Stomach smooth muscle (tissue), 2 donors: ENCODE data around the gene ATP10B.

Experiments used
- H3K27ac ChIP-seq: one replicate; pipeline ENCODE4 v1.7.0; 2013; ENCODE audit warnings: mild to moderate bottlenecking, low read length, inconsistent platforms
- H3K27me3 ChIP-seq, 2 donors: one replicate each; pipeline ENCODE4 v1.7.0; 2013; ENCODE audit warnings: low read length in 2 of 2; ENCODE audit not compliant: insufficient read depth in 2 of 2, control insufficient read depth in 1 of 2
- H3K36me3 ChIP-seq, 2 donors: one replicate each; pipeline ENCODE4 v1.7.0; 2013; ENCODE audit warnings: low read length in 2 of 2; ENCODE audit not compliant: control insufficient read depth in 2 of 2, insufficient read depth in 2 of 2
- H3K4me1 ChIP-seq: one replicate; pipeline ENCODE4 v1.7.0; 2013; ENCODE audit warnings: low read length; ENCODE audit not compliant: control insufficient read depth, insufficient read depth
- H3K4me3 ChIP-seq, 2 donors: one replicate each; pipeline ENCODE4 v1.7.0; 2013; ENCODE audit warnings: low read length in 2 of 2
- H3K9ac ChIP-seq, 2 donors: one replicate each; pipeline ENCODE4 v1.7.0; 2013; ENCODE audit warnings: low read length in 2 of 2, mild to moderate bottlenecking in 1 of 2
- H3K9me3 ChIP-seq, 2 donors: one replicate each; pipeline ENCODE4 v1.7.0; 2013; ENCODE audit warnings: low read length in 2 of 2; ENCODE audit not compliant: control insufficient read depth in 2 of 2
- donor health status: healthy.
- donor health status: Pancreatic carcinoma.

ATP10B gene

GRCh38 chr5:160555971-160556631 is 295.9 kb downstream of the ATP10B start:
- H3K9ac ChIP-seq = no peak overlapping the region
- H3K4me3 ChIP-seq = no peak overlapping the region
- H3K4me1 ChIP-seq = no peaks in the 10 kb centered on the region
- H3K27ac ChIP-seq = no peak overlapping the region
- no peaks in the 10 kb centered on the region for H3K27me3 ChIP-seq
- H3K9me3 ChIP-seq = no peaks in the 10 kb centered on the region
- no peaks in the 10 kb centered on the region for H3K36me3 ChIP-seq

GRCh38 chr5:160555581-160555970 is 296.4 kb downstream of the ATP10B start:
- H3K9ac ChIP-seq = no peak overlapping the region
- H3K27me3 ChIP-seq = no peaks in the 10 kb centered on the region
- H3K27ac ChIP-seq = no peak overlapping the region
- H3K36me3 ChIP-seq = no peaks in the 10 kb centered on the region
- H3K4me3 ChIP-seq = no peak overlapping the region
- H3K9me3 ChIP-seq = no peaks in the 10 kb centered on the region
- H3K4me1 ChIP-seq = no peaks in the 10 kb centered on the region

GRCh38 chr5:160550075-160550474 is 301.9 kb downstream of the ATP10B start:
- H3K4me3 ChIP-seq = no peak overlapping the region
- H3K27me3 ChIP-seq = no peaks in the 10 kb centered on the region
- H3K9me3 ChIP-seq = no peaks in the 10 kb centered on the region
- no peak overlapping the region for H3K9ac ChIP-seq
- no peaks in the 10 kb centered on the region for H3K4me1 ChIP-seq
- no peak overlapping the region for H3K27ac ChIP-seq
- no peaks in the 10 kb centered on the region for H3K36me3 ChIP-seq

GRCh38 chr5:160548949-160549645 is 302.9 kb downstream of the ATP10B start:
- no peaks in the 10 kb centered on the region for H3K36me3 ChIP-seq
- H3K4me1 ChIP-seq = no peaks in the 10 kb centered on the region
- H3K27me3 ChIP-seq = no peaks in the 10 kb centered on the region
- no peak overlapping the region for H3K4me3 ChIP-seq
- no peak overlapping the region for H3K9ac ChIP-seq
- no peak overlapping the region for H3K27ac ChIP-seq
- no peaks in the 10 kb centered on the region for H3K9me3 ChIP-seq

- Histone ChIP-seq H3K9ac (no peak overlapping the region), H3K4me1 (no peaks in the 10 kb centered on the region), H3K36me3 (no peaks in the 10 kb centered on the region), H3K27me3 (no peaks in the 10 kb centered on the region), H3K9me3 (no peaks in the 10 kb centered on the region), H3K4me3 (no peak overlapping the region), H3K27ac (no peak overlapping the region)
These were observed 304.1 kb downstream of the ATP10B start for GRCh38 chr5:160547872-160548271.

- Histone ChIP-seq H3K4me3 (no peak overlapping the region), H3K36me3 (no peaks in the 10 kb centered on the region), H3K4me1 (no peaks in the 10 kb centered on the region), H3K27ac (no peak overlapping the region), H3K9ac (no peak overlapping the region), H3K9me3 (no peaks in the 10 kb centered on the region), H3K27me3 (no peaks in the 10 kb centered on the region)
These were observed 304.9 kb downstream of the ATP10B start for GRCh38 chr5:160547061-160547460.

GRCh38 chr5:160545832-160546231 is 306.2 kb downstream of the ATP10B start:
- Histone ChIP-seq H3K9me3 (no peaks in the 10 kb centered on the region), H3K4me1 (no peaks in the 10 kb centered on the region), H3K27me3 (no peaks in the 10 kb centered on the region), H3K36me3 (no peaks in the 10 kb centered on the region), H3K27ac (no peak overlapping the region), H3K4me3 (no peak overlapping the region), H3K9ac (no peak overlapping the region)

GRCh38 chr5:160543395-160543794 is 308.6 kb downstream of the ATP10B start:
- H3K9me3 ChIP-seq = no peaks in the 10 kb centered on the region
- H3K9ac ChIP-seq = no peak overlapping the region
- no peaks in the 10 kb centered on the region for H3K4me1 ChIP-seq
- H3K36me3 ChIP-seq = no peaks in the 10 kb centered on the region
- no peaks in the 10 kb centered on the region for H3K27me3 ChIP-seq
- H3K4me3 ChIP-seq = no peak overlapping the region
- H3K27ac ChIP-seq = no peak overlapping the region

GRCh38 chr5:160542840-160543239 is 309.2 kb downstream of the ATP10B start:
- Histone ChIP-seq H3K9ac (no peak overlapping the region), H3K27me3 (no peaks in the 10 kb centered on the region), H3K4me1 (no peaks in the 10 kb centered on the region), H3K27ac (no peak overlapping the region), H3K9me3 (no peaks in the 10 kb centered on the region), H3K4me3 (no peak overlapping the region), H3K36me3 (no peaks in the 10 kb centered on the region)

- no peaks in the 10 kb centered on the region for H3K27me3 ChIP-seq
- H3K27ac ChIP-seq = no peak overlapping the region
- H3K9ac ChIP-seq = no peak overlapping the region
- no peaks in the 10 kb centered on the region for H3K36me3 ChIP-seq
- no peaks in the 10 kb centered on the region for H3K4me1 ChIP-seq
- no peaks in the 10 kb centered on the region for H3K9me3 ChIP-seq
- H3K4me3 ChIP-seq = no peak overlapping the region
These were observed 309.7 kb downstream of the ATP10B start for GRCh38 chr5:160542281-160542680.

- Histone ChIP-seq H3K4me3 (no peak overlapping the region), H3K4me1 (no peaks in the 10 kb centered on the region), H3K27me3 (no peaks in the 10 kb centered on the region), H3K27ac (no peak overlapping the region), H3K9me3 (no peaks in the 10 kb centered on the region), H3K9ac (no peak overlapping the region), H3K36me3 (no peaks in the 10 kb centered on the region)
These were observed 312.6 kb downstream of the ATP10B start for GRCh38 chr5:160539431-160539830.
